KOPT-K1 (cell line): ENCODE results near the gene SLC26A1.
"Not testable (repeated sequence)": the region's sequence is repeated elsewhere in the genome, so short reads cannot be mapped to it uniquely, and the experiment has no call there.

Experiments
- H3K27ac ChIP-seq: fragments of 200-600 bp; sonication (generic); 2 replicates; pipeline ENCODE4 v1.5.1; 2016; ENCODE audit warnings: antibody characterized with exemption, mild to moderate bottlenecking, low read depth, low read length; ENCODE audit not compliant: poor library complexity, severe bottlenecking
- H3K36me3 ChIP-seq: fragments of 200-600 bp; sonication (generic); 2 replicates; pipeline ENCODE4 v1.5.1; 2017; ENCODE audit warnings: antibody characterized with exemption, mild to moderate bottlenecking, low read length, moderate library complexity; ENCODE audit not compliant: insufficient read depth
- H3K9me3 ChIP-seq: fragments of 200-600 bp; sonication (generic); 2 replicates; pipeline ENCODE4 v1.5.1; 2017; ENCODE audit warnings: antibody characterized with exemption, low read length, mild to moderate bottlenecking; ENCODE audit not compliant: insufficient read depth, poor library complexity, severe bottlenecking

The SLC26A1 gene

DNA sequence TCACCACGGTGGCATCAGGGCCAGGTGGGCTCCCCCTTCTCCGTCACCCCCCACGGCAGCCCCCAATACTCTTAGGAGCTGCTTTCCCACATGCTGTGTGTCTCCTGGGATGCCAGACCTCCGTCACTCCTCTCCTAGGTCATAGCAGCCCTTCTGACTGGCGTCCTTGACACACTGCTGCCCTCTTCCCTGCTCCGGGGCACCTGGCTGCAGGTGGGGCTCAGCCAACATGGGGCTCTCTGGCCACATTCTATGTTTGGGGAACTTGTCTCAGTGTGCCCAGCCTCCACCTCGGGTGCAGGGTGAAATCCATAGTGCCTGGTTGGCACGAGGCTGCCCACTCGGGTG, 47.1 kb downstream of the SLC26A1 start:
- H3K9me3 ChIP-seq, result no peaks in the 10 kb centered on the region
- H3K36me3 ChIP-seq, result no peaks in the 10 kb centered on the region
- no peak overlapping the region for H3K27ac ChIP-seq

DNA sequence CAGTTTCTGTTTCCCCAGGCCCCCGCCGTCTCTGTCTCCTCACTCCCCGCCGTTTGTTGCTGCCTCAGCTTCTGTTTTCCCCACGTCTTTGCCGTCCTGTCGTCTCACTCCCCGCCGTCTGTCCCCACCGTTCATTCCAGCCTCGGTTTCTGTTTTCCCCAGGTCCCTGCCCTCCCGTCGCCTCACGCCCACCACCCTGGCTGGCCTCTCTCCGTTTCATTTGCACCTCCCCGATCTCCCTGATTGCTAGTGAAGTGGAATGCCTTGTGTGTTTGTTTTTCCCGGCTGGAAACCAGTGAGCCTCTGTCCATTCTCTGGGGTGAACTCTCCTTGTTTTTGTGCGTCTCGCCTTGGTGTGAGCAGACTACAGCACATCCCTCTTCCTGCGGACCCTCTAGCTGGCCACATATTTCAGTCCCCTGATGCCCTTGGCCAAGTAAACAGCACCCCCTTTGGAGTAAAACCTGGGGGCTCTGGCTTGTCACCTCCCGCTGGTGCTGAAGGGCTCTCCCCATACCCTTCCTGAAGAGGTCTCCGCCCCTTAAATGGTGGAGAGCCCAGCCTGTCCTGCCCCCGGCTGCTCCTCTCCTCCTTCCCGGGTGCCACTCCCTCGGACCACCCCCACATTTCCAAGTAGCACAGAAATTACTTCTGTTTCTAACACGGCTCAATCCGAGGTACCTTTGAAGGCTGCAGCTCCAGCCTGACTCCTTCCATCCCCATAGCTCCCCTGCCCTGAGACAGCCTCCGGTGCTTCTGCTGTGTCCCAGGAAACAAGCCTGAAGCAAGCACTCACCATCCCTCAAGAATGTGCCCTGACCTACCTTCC, 47.7 kb downstream of the SLC26A1 start:
- H3K27ac ChIP-seq, result no peak overlapping the region
- H3K9me3 ChIP-seq, result no peaks in the 10 kb centered on the region
- H3K36me3 ChIP-seq, result no peaks in the 10 kb centered on the region

DNA sequence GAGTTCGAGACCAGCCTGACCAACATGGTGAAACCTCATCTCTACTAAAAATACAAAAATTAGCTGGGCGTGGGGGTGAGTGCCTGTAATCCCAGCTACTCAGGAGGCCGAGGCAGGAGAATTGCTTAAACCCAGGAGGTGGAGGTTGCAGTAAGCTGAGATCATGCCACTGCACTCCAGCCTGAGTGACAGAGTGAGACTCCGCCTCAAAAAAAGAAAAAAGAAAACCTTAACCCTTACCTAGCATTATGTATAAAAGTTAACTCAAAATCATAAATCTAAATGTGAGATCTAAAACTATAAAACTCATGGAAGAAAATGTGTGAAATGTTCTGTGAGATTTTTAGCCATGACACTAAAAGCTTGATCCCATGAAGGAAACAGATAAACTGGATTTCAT, 53.7 kb downstream of the SLC26A1 start:
- H3K36me3 ChIP-seq, H3K9me3 ChIP-seq, H3K27ac ChIP-seq: not testable (repeated sequence)
